Effector memory CD4-positive, alpha-beta T cell (primary cell): Measurements from ENCODE around the gene SLC12A7.
"Not testable (repeated sequence)": the region's sequence is repeated elsewhere in the genome, so short reads cannot be mapped to it uniquely, and the experiment has no call there.

Experiments
- DNase-seq, 3 donors: peaks; one replicate each; pipeline ENCODE4 v3.0.0-alpha.2; 2020
- H3K27ac ChIP-seq: 2 replicates; pipeline ENCODE4 v1.7.0; 2013; ENCODE audit warnings: mild to moderate bottlenecking, low read length, moderate library complexity; ENCODE audit not compliant: insufficient read depth, poor library complexity, severe bottlenecking
- H3K27me3 ChIP-seq: replicated peaks from 2 replicates; pipeline ENCODE4 v1.7.0; 2013; ENCODE audit warnings: mild to moderate bottlenecking, low read length; ENCODE audit not compliant: insufficient read depth, control insufficient read depth, poor library complexity, severe bottlenecking
- H3K36me3 ChIP-seq: 2 replicates; pipeline ENCODE4 v1.7.0; 2013; ENCODE audit warnings: mild to moderate bottlenecking, low read length, moderate library complexity; ENCODE audit not compliant: control insufficient read depth, insufficient read depth
- H3K4me1 ChIP-seq: 2 replicates; pipeline ENCODE4 v1.7.0; 2013; ENCODE audit warnings: low read length, mild to moderate bottlenecking; ENCODE audit not compliant: control insufficient read depth, insufficient read depth, poor library complexity, severe bottlenecking
- H3K4me3 ChIP-seq: 2 replicates; pipeline ENCODE4 v1.7.0; 2013; ENCODE audit warnings: low read length, low read depth, mild to moderate bottlenecking; ENCODE audit not compliant: insufficient read depth, poor library complexity, severe bottlenecking
- H3K9me3 ChIP-seq: 2 replicates; pipeline ENCODE4 v1.7.0; 2013; ENCODE audit warnings: mild to moderate bottlenecking, low read length, moderate library complexity; ENCODE audit not compliant: control insufficient read depth

The SLC12A7 gene

DNA sequence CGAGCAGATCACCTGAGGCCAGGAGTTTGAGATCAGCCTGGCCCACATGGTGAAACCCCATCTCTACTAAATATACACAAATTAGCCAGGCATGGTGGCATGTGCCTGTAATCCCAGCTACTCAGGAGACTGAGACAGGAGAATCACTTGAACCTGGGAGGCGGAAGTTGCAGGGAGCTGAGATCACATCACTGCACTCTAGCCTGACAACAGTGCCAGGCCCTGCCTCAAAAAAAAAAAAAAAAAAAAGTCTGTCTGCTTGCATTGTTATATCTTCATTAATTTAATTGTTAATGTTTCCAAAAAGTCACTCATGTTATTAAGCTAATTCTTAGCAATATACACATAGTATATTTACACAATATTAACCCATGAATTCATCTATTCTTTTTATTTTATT is 13.8 kb upstream of the SLC12A7 start:
- not testable (repeated sequence) for H3K27me3 ChIP-seq, H3K9me3 ChIP-seq, H3K4me1 ChIP-seq, H3K27ac ChIP-seq, H3K36me3 ChIP-seq, H3K4me3 ChIP-seq, DNase-seq

DNA sequence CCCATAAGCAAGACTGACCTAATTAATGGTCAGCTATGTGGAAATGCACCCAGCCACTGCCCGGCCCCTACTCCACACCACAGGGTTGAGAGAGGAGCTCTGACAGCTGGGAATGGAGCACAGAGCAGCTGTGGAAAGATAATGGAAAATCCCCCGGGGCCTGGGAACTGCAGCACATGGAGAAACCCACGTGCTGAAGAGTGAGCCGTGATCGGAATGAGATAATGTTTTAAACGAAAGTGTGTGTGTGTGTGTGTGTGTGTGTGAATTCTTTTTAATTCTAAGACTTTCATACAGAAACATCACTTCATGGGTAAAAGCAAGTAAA is 13.1 kb upstream of the SLC12A7 start:
- no peak overlapping the region for H3K27ac ChIP-seq
- DNase-seq = no peak
- no peaks in the 10 kb centered on the region for H3K36me3 ChIP-seq
- no peak overlapping the region for H3K4me3 ChIP-seq
- H3K4me1 ChIP-seq = no peaks in the 10 kb centered on the region
- no peaks in the 10 kb centered on the region for H3K27me3 ChIP-seq
- H3K9me3 ChIP-seq = no peaks in the 10 kb centered on the region

DNA sequence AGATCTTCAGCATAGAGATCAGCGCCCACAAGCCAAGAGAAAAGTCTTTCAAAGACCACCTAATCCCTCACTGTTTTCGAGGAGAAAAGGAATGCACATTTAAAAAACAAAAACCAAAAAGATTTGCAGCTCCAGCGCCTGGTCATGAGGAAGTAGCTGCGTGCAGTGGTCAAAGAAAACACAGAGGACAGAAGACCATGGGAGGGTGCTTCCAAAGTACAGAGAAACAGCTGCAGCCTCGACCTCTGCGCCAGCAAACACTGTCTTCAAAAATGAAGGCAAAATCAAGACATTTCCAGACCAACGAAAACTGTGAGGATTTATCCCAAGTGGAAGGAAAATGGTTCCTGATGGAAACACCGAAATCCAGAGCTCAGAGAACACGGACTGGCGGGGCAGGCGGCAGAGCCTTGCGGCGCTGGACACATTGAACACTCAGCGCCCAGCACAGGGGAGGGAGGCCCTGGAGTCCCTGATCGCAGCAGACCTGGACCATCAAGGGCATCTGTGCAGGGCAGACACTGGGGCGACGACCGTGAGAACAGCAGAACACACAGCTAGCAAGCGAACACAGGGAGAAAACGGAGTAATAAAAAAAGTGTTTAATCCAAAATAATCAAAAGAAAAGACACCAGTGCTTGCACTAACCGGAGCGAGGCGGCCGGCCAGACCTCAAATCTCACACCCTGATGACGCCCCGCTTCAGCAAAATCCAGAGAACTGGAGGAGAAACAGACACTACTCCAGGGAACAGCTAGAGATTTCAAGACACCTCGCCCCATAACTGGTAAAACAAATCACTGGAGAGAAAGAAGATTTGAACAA is 12.6 kb upstream of the SLC12A7 start:
- Histone ChIP-seq H3K9me3 (no peaks in the 10 kb centered on the region), H3K27ac (no peak overlapping the region), H3K4me1 (no peaks in the 10 kb centered on the region), H3K36me3 (no peaks in the 10 kb centered on the region), H3K27me3 (no peaks in the 10 kb centered on the region), H3K4me3 (no peak overlapping the region)
- no peak for DNase-seq

DNA sequence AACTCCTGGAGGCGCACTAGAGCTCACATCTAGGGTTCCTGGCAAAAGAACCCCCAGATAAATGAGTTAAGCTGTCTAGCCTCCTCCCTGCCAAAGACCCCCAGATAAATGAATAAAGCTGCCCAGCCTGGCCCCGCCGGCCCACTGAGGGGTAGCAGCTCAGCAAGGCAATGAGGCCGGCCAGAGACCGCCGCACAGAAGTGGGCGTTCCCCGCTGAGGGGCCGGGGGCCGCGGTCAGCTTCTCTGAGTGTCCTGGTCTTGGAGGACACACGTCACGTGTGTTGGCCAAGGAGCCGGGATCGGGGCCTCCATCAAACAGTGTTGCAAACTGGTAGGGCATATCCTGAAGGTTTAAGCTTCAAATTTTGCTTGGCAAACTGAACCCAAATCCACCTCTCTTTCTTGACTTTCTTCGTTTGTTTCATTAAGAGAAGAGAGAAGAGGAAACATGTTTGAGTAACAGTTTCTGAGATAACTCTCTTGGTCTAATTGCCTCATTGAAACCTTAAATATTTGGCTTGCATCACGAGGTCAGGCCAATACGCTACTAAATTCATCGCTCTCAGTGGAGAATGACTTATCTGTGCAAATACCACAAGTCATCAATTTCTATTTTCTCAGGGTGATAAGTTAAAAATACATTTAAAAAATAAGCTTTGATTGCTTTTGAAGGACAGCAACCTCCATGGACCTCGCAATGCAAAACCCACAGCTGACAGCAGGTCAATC is 11.7 kb upstream of the SLC12A7 start:
- no peak for DNase-seq
- Histone ChIP-seq H3K27me3 (no peaks in the 10 kb centered on the region), H3K9me3 (no peaks in the 10 kb centered on the region), H3K36me3 (no peaks in the 10 kb centered on the region), H3K27ac (no peak overlapping the region), H3K4me3 (no peak overlapping the region), H3K4me1 (no peaks in the 10 kb centered on the region)

DNA sequence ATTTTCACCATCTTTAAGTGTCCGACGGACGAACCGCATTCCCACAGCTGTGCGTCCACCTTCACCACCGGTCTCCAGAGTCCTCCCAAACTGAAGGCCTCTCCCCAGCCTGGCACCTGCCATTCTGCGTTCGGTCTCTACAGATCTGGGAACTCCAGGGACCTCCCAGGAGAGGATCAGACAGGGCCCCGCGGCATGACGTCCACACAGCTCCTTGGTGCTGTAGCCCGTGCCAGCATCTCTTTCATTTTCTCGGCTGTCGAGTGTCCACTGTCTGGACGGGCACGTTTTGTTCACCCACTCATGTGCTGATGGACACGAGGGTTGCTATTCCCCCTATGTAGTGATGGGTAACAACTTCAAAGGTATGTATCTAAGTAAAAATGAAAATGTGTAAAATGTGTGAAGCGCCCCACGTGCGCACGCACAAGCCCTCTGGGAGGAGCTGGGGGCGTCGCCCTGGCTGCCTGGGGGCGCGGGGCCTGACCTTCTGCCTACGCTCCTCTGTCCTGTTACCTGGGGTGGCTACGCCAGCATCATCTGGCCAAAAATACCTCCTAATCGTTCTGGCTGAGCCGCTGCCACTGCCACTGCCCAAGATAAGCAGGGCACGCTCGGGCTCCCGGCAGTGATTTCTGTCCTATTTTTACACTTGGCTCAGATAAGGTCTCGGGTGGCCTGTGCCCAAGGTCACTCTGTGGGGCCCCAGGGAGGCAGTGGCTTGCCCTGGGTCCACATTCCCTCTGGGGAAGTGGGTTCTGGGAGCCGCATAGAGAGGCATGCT is 10.8 kb upstream of the SLC12A7 start:
- H3K27ac ChIP-seq = no peak overlapping the region
- no peaks in the 10 kb centered on the region for H3K9me3 ChIP-seq
- H3K36me3 ChIP-seq = no peaks in the 10 kb centered on the region
- no peak for DNase-seq
- H3K4me3 ChIP-seq = no peak overlapping the region
- H3K27me3 ChIP-seq = no peaks in the 10 kb centered on the region
- H3K4me1 ChIP-seq = no peaks in the 10 kb centered on the region

DNA sequence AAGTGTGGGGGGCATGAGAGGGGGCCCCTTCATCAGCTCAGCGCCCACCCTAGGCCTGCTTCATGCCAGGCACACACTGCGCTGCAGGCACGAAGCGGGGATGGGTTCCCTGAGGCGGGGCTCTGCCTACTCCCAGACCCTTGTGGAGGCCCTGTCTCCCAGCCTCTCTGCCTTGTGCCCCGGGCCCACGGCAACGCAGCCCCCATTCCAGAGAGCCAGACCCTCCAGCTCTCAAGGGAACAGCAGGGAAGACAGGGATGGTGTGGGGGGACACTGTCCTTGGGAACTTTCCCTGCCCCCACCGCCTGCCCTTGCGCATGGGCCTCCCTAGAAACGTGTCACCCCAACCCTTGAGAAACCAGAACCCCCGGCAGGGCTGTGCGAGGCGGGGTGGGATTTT is 10.0 kb upstream of the SLC12A7 start:
- DNase-seq = no peak
- H3K9me3 ChIP-seq = no peaks in the 10 kb centered on the region
- H3K27me3 ChIP-seq = no peaks in the 10 kb centered on the region
- H3K36me3 ChIP-seq = no peaks in the 10 kb centered on the region
- no peaks in the 10 kb centered on the region for H3K4me1 ChIP-seq
- no peak overlapping the region for H3K4me3 ChIP-seq
- no peak overlapping the region for H3K27ac ChIP-seq

DNA sequence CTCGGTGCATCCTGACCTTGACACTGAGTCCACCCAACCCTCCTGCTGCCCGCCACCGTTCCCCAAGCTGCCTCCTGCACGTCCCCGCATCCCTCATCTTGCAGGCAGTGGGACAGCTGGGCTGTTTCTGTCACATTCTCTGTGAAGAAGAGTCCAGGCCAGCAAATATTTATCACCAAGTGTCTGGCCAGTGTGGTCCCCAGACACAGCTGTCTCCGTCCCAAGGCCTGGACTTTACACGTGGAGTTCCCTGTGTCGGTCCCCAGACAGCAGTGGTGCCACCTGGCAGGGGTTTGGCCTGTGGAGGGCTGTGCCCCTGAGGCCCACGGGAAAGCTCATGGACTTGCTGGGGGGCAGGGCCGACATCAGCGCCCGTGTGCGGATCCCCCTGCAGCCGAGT is 9.2 kb upstream of the SLC12A7 start:
- Histone ChIP-seq H3K9me3 (no peaks in the 10 kb centered on the region), H3K27me3 (no peaks in the 10 kb centered on the region), H3K4me1 (no peaks in the 10 kb centered on the region), H3K36me3 (no peaks in the 10 kb centered on the region), H3K4me3 (no peak overlapping the region), H3K27ac (no peak overlapping the region)
- no peak for DNase-seq

DNA sequence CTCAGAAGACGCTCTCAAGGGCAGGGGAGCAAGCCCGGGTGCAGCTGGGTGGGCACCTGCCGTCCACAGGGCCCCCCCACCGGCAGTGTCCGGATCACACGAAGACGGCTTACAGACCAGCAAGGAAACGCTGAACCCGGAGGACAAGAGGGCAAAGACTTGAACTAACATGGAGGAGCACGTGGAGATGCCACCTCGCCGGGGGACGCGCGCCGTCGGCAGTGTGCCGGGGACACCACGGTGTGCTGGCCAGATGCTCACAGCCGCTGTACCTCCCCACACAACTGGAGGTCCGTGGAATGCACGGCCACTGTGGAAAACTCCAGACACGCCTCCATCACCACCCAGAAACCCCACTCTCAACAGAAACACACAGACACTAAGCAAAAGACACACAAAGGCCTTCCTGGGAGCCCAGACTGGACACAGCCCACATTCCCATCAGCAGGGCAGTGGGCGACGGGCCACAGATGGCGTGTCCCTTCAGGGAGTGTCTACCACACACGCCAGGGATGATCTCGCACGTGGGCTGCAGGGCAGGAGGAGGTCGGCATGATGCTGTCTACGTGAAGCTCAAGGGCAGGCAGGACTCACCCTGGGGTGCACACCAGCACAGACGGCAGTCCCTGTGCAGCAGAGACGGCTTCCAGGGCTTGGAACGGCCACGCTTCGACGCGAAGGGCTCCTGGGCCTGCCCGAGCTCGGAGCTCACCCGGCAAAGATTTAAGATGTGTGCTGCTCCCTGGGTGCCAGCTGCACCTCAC is 8.6 kb upstream of the SLC12A7 start:
- Histone ChIP-seq H3K4me3 (no peak overlapping the region), H3K4me1 (no peaks in the 10 kb centered on the region), H3K27me3 (no peaks in the 10 kb centered on the region), H3K9me3 (no peaks in the 10 kb centered on the region), H3K36me3 (no peaks in the 10 kb centered on the region), H3K27ac (no peak overlapping the region)
- DNase-seq = no peak

DNA sequence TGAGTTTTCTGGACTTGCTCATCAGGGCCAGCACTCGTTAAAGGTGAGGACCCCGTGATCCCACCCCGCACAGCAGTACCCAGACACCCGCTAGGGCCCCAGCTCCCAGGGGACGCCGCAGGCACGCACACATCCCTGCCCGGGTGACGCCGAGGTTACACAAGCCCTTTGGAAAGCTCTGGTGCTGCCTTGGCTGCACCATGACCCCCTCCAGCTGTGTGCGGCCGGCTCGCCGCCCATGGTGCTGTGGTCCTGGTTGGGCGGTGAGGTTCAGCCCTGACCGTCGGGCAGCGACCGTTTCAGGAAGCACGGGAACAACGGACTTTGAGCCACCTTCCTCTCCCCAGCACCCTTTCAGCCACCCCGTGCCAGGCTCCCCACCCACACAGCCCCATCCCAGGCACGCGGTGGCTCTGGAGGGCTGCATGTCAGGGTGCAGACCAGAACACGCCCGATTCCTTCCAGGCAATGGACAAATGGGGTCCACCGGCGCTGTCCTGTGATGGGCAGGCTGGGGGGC is 7.5 kb upstream of the SLC12A7 start:
- Histone ChIP-seq H3K27me3 (no peaks in the 10 kb centered on the region), H3K4me1 (no peaks in the 10 kb centered on the region), H3K4me3 (no peak overlapping the region), H3K9me3 (no peaks in the 10 kb centered on the region), H3K36me3 (no peaks in the 10 kb centered on the region), H3K27ac (no peak overlapping the region)
- no peak for DNase-seq
